ENCODE measurements around the gene LMBRD2.

LMBRD2 gene

DNA sequence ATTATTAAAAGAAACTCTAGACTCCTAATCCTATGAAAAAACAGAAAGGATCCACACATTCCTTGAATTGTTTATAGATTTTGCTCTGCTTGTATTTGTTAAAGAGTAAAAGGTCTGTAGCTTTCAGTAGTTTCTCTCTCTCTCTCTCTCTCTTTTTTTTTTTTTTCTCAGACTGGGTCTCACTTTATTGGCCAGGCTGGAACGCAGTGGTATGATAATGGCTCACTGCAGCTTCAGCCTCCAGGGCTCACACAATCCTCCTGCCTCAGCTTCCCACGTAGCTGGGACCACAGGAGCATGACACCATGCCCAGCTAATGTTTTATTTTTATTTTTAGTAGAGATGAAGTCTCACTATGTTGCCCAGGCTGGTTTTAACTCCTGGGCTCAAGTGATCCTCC, 94.3 kb downstream of the LMBRD2 start:
- no peak overlapping the region for H3K4me3 ChIP-seq (ENCODE audit: low read depth, low read length)
- TF ChIP-seq, protein P1, sequence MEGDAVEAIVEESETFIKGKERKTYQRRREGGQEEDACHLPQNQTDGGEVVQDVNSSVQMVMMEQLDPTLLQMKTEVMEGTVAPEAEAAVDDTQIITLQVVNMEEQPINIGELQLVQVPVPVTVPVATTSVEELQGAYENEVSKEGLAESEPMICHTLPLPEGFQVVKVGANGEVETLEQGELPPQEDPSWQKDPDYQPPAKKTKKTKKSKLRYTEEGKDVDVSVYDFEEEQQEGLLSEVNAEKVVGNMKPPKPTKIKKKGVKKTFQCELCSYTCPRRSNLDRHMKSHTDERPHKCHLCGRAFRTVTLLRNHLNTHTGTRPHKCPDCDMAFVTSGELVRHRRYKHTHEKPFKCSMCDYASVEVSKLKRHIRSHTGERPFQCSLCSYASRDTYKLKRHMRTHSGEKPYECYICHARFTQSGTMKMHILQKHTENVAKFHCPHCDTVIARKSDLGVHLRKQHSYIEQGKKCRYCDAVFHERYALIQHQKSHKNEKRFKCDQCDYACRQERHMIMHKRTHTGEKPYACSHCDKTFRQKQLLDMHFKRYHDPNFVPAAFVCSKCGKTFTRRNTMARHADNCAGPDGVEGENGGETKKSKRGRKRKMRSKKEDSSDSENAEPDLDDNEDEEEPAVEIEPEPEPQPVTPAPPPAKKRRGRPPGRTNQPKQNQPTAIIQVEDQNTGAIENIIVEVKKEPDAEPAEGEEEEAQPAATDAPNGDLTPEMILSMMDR (IDR thresholded peaks at IDR 0.05; ENCODE audit: low read depth, low read length): no peak
- no peak for DNase-seq (ENCODE audit: low read depth, low spot score)
- in situ Hi-C loops (cut with HindIII; ENCODE audit: low sequenced_read_pairs): no loop called here

DNA sequence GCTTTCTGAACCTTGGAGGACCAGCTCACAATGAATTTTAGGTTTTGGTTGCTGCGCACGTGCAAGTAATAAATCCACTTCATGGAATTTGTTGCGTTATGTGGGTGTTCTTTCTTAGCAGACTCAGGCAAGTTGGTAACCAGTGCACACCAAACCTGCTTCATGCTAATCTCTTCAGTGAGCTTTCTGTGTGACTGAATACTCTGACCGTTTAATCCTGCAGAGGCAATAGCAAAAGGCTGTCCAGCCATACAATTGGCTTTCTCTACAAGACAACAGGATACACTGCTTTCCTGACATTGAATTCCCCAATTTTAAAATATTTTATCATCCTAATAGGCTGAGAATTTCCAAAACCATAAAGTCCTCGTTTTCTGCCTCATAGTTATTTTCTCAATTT, 95.3 kb downstream of the LMBRD2 start:
- in situ Hi-C loops (cut with HindIII; ENCODE audit: low sequenced_read_pairs): no loop called here
- no peak for DNase-seq (ENCODE audit: low read depth, low spot score)
- H3K4me3 ChIP-seq (ENCODE audit: low read depth, low read length): no peak overlapping the region
- TF ChIP-seq, protein P1 (IDR thresholded peaks at IDR 0.05; ENCODE audit: low read depth, low read length): no peak

DNA sequence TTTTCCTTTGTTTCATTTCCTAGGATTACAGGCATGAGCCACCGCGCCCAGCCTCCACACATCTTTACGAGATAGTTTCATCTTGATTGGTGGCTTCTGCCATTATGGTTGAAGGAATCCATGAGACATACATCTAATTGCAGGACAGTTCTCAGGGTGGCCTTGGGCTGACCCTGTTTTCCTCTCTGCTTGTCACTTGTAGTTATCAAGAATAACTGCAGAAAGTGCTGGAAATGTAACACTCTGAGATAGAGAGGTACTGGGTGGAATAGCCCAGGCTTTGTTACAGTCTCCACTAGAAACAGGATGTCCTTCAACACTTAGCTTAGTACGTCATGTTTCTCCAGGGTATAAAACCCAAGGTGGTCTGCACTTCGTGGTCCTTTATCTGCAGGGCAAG, 95.7 kb downstream of the LMBRD2 start:
- TF ChIP-seq, protein P1 (IDR thresholded peaks at IDR 0.05; ENCODE audit: low read depth, low read length): no peak
- no peak overlapping the region for H3K4me3 ChIP-seq (ENCODE audit: low read depth, low read length)
- in situ Hi-C loops (cut with HindIII; ENCODE audit: low sequenced_read_pairs): no loop called here
- no peak for DNase-seq (ENCODE audit: low read depth, low spot score)

DNA sequence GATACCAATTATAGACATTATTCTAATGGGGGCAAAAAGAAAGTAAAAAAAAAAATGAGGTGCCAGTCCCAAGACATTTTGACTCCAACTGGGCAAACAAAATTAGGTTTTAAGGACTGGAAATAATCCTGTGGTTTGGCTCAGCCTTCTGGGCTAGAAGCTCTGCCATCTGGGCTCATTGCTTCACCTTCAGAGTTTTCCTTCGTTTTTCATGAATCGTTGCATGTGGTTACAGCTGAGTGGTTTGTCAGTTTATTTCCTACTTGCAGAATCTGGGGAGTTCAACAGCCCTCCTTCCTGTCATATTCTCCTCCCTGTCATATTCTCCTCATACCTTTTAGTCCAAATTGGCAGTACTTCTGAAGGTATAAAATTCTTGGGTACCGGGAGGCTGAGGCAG, 97.0 kb downstream of the LMBRD2 start:
- in situ Hi-C loops (cut with HindIII; ENCODE audit: low sequenced_read_pairs): no loop called here
- H3K4me3 ChIP-seq (ENCODE audit: low read depth, low read length): no peak overlapping the region
- TF ChIP-seq, protein P1 (IDR thresholded peaks at IDR 0.05; ENCODE audit: low read depth, low read length): no peak
- no peak for DNase-seq (ENCODE audit: low read depth, low spot score)

DNA sequence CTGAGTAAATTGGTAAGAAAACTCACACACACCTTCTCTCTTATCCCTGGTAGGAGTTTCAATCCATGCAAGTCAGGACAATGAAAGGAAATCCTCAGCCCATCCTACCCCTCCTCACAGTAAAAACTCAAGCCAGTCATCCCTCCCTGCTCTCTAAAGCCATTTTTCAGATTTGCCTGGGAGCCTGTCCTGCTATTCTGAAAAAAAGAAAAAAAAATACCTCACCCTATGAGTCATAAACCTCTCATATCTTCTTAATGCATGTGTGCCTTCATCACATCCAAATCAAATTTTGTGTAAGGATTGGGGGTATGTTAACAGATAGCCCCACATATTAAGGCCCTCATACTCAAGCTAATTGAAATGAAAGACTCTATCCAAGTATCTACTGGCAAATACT, 99.1 kb downstream of the LMBRD2 start:
- in situ Hi-C loops (cut with HindIII; ENCODE audit: low sequenced_read_pairs): no loop called here
- TF ChIP-seq, protein P1 (IDR thresholded peaks at IDR 0.05; ENCODE audit: low read depth, low read length): no peak
- no peak overlapping the region for H3K4me3 ChIP-seq (ENCODE audit: low read depth, low read length)
- no peak for DNase-seq (ENCODE audit: low read depth, low spot score)

DNA sequence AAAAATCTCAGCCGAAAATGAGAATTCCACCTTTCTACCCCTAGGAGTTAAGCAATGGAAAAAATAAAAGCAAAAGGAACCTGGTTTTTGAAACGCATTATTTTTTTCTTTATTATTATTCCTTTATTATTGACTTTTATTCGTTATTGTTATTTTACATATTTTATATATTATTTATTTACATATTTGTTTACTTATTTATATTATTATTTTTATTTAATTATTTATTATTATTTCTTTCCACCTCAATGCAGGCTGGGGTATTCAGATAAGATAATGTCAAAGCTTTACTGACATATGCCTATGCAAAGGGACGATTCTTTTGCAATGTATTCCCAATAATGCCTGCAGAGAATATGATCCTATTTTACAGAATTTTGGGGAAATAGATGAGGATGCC, 101.7 kb downstream of the LMBRD2 start:
- no peak overlapping the region for H3K4me3 ChIP-seq (ENCODE audit: low read depth, low read length)
- TF ChIP-seq, protein P1 (IDR thresholded peaks at IDR 0.05; ENCODE audit: low read depth, low read length): no peak
- DNase-seq (ENCODE audit: low read depth, low spot score): no peak
- in situ Hi-C loops (cut with HindIII; ENCODE audit: low sequenced_read_pairs): no loop called here
